NCI-H1436 (cell line): ENCODE measurements around the gene DPY19L1.
"Not testable (repeated sequence)": the region's sequence is repeated elsewhere in the genome, so short reads cannot be mapped to it uniquely, and the experiment has no call there.

Source experiments
- DNase-seq: peaks from one replicate; lab custom pipeline; 2025; lab: John Stamatoyannopoulos, UW

The DPY19L1 gene

GRCh38 chr7:34988442-34989125, 48.7 kb downstream of the DPY19L1 start:
- not testable (repeated sequence) for DNase-seq

GRCh38 chr7:34985155-34985554, 52.1 kb downstream of the DPY19L1 start:
- not testable (repeated sequence) for DNase-seq

- not testable (repeated sequence) for DNase-seq
Observed at GRCh38 chr7:34984140-34984539, 53.1 kb downstream of the DPY19L1 start.

GRCh38 chr7:34982371-34983019, 54.8 kb downstream of the DPY19L1 start:
- no peak for DNase-seq

- not testable (repeated sequence) for DNase-seq
Observed at GRCh38 chr7:34979124-34979523, 58.2 kb downstream of the DPY19L1 start.

GRCh38 chr7:34973400-34973760, 63.9 kb downstream of the DPY19L1 start:
- no peak for DNase-seq

GRCh38 chr7:34972739-34973399, 64.4 kb downstream of the DPY19L1 start:
- DNase-seq = not testable (repeated sequence)

GRCh38 chr7:34967818-34968217, 69.5 kb downstream of the DPY19L1 start:
- not testable (repeated sequence) for DNase-seq

GRCh38 chr7:34966504-34966903, 70.8 kb downstream of the DPY19L1 start:
- DNase-seq = not testable (repeated sequence)

- no peak for DNase-seq
Observed at GRCh38 chr7:34958021-34958420, 79.3 kb downstream of the DPY19L1 start.

- DNase-seq = no peak
Observed at GRCh38 chr7:34952822-34953221, 84.5 kb downstream of the DPY19L1 start.

GRCh38 chr7:34949361-34949760, 87.9 kb downstream of the DPY19L1 start:
- DNase-seq = no peak

GRCh38 chr7:34947427-34947826, 89.9 kb downstream of the DPY19L1 start:
- not testable (repeated sequence) for DNase-seq

- no peak for DNase-seq
Observed at GRCh38 chr7:34946486-34946885, 90.8 kb downstream of the DPY19L1 start.

GRCh38 chr7:34945894-34946477, 91.3 kb downstream of the DPY19L1 start:
- not testable (repeated sequence) for DNase-seq

- DNase-seq = no peak
Observed at GRCh38 chr7:34939175-34939574, 98.1 kb downstream of the DPY19L1 start.

GRCh38 chr7:34935735-34936165, 101.5 kb downstream of the DPY19L1 start:
- DNase-seq = not testable (repeated sequence)

GRCh38 chr7:34931739-34932138, 105.5 kb downstream of the DPY19L1 start:
- no peak for DNase-seq

- not testable (repeated sequence) for DNase-seq
Observed at GRCh38 chr7:34929783-34930182, 107.5 kb downstream of the DPY19L1 start.

GRCh38 chr7:34928560-34928959, 108.7 kb downstream of the DPY19L1 start:
- DNase-seq = no peak

- DNase-seq = no peak
Observed at GRCh38 chr7:34928052-34928451, 109.2 kb downstream of the DPY19L1 start.

GRCh38 chr7:34920470-34920869, 116.8 kb downstream of the DPY19L1 start:
- not testable (repeated sequence) for DNase-seq

GRCh38 chr7:34919038-34919437, 118.2 kb downstream of the DPY19L1 start:
- not testable (repeated sequence) for DNase-seq
